GM19324 (cell line): ENCODE measurements around the gene MUC5AC.
"Not testable (repeated sequence)": the region's sequence is repeated elsewhere in the genome, so short reads cannot be mapped to it uniquely, and the experiment has no call there.

ENCODE experiments used
- ATAC-seq: cut with Tn5 transposase; IDR thresholded peaks from one replicate; pipeline ENCODE4 v1.9.1; 2021; ENCODE audit warnings: mild to moderate bottlenecking, moderate library complexity; ENCODE audit not compliant: unreplicated experiment, low FRiP score

Gene MUC5AC

GRCh38 chr11:1161410-1162137, 3.8 kb downstream of the MUC5AC start:
- no peak for ATAC-seq

GRCh38 chr11:1162138-1162475, 4.4 kb downstream of the MUC5AC start:
- ATAC-seq: no peak

GRCh38 chr11:1162491-1163311, 4.9 kb downstream of the MUC5AC start:
- no peak for ATAC-seq

GRCh38 chr11:1163321-1163910, 5.7 kb downstream of the MUC5AC start:
- ATAC-seq: no peak

GRCh38 chr11:1163911-1164735, 6.4 kb downstream of the MUC5AC start:
- ATAC-seq: no peak

- ATAC-seq: not testable (repeated sequence)
Measured at GRCh38 chr11:1164779-1165255, 7.1 kb downstream of the MUC5AC start.

GRCh38 chr11:1165256-1166041, 7.7 kb downstream of the MUC5AC start:
- no peak for ATAC-seq

GRCh38 chr11:1167256-1167655, 9.5 kb downstream of the MUC5AC start:
- no peak for ATAC-seq

GRCh38 chr11:1167751-1168231, 10.0 kb downstream of the MUC5AC start:
- ATAC-seq: no peak

GRCh38 chr11:1168256-1168655, 10.5 kb downstream of the MUC5AC start:
- no peak for ATAC-seq

GRCh38 chr11:1168721-1169161, 11.0 kb downstream of the MUC5AC start:
- no peak for ATAC-seq

GRCh38 chr11:1171223-1171984, 13.7 kb downstream of the MUC5AC start:
- no peak for ATAC-seq

- no peak for ATAC-seq
Measured at GRCh38 chr11:1171985-1172728, 14.4 kb downstream of the MUC5AC start.

GRCh38 chr11:1172729-1173117, 15.0 kb downstream of the MUC5AC start:
- ATAC-seq: no peak

- not testable (repeated sequence) for ATAC-seq
Measured at GRCh38 chr11:1173396-1173795, 15.6 kb downstream of the MUC5AC start.

GRCh38 chr11:1174441-1175370, 17.0 kb downstream of the MUC5AC start:
- ATAC-seq: no peak
